ENCODE data around the gene HLTF. TPM values are rescaled to one million over a fixed set of nuclear protein-coding genes. Genes with fewer than 3 reads are reported as not detected.

HLTF gene
- total and polyA plus RNA-seq, 2 of the 13 experiments (the other 11 are each of a cell fraction or from before 2014, with no cell fraction given): 12.0 to 22.9 TPM

DNA sequence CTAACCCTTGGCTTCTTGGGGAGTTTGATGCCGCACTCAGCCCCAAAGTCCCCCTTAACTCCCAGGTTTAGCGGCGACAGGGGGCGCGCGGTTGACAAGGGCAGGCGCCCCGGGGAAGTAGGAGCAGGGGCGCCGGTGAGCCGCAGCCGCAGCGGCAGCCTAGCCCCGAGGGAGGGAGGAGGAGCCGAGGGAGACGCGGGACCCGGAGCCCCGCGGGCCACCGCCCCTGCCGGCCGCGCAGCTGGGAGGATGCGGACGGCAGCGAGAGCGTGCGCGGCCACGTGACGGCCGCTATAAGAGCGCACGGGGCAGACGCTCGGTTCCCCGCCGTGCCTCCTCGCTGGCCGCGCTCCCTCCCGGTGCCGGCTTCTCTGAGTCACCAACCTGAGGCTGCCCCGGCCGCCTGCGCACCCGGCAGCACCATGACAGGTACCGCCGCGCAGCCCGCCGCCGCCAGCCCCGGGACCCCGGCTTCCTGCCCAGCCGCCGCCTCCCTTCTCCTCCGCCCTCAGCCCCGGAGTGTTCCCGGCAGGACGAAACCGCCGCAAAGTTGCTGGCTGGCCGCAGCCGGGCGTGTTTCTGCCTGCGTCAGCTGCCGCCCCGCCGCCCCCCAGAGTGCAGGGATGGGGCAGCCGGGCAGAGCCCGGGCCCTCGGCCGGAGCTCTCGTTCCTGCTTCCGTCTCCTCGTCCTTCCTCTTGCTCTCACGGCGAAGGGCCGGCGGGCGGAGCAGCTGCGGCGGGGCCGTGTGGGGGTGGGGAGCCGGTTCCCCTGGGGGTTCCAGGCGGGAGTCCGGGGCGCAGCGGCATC lies 94.9 kb downstream of the HLTF start, which contains the start of gene GYG1 (continued):
- TF ChIP-seq, protein P1, sequence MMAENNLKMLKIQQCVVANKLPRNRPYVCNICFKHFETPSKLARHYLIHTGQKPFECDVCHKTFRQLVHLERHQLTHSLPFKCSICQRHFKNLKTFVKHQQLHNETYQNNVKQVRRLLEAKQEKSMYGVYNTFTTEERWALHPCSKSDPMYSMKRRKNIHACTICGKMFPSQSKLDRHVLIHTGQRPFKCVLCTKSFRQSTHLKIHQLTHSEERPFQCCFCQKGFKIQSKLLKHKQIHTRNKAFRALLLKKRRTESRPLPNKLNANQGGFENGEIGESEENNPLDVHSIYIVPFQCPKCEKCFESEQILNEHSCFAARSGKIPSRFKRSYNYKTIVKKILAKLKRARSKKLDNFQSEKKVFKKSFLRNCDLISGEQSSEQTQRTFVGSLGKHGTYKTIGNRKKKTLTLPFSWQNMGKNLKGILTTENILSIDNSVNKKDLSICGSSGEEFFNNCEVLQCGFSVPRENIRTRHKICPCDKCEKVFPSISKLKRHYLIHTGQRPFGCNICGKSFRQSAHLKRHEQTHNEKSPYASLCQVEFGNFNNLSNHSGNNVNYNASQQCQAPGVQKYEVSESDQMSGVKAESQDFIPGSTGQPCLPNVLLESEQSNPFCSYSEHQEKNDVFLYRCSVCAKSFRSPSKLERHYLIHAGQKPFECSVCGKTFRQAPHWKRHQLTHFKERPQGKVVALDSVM (CRISPR knock-in tag; IDR thresholded peaks at IDR 0.05): no peak
- TF ChIP-seq ZNF570 (CRISPR knock-in tag; IDR thresholded peaks at IDR 0.05; ENCODE audit: borderline replicate concordance) (no peak), RELA (CRISPR knock-in tag; IDR thresholded peaks at IDR 0.05) (no peak), RBFOX2 (IDR thresholded peaks at IDR 0.05; ENCODE audit: low read depth, low read length) (peak; percentile 91), ZBTB3 (CRISPR knock-in tag; IDR thresholded peaks at IDR 0.05; ENCODE audit: borderline replicate concordance, low read depth) (no peak), KLF15 (CRISPR knock-in tag; IDR thresholded peaks at IDR 0.05; ENCODE audit: borderline replicate concordance) (0 out of 2 replicates have a peak, but pooled peaks have one; percentile 40), ZNF644 (CRISPR knock-in tag; IDR thresholded peaks at IDR 0.05; ENCODE audit: low read depth) (no peak), POGZ (CRISPR knock-in tag; IDR thresholded peaks at IDR 0.05) (peak; percentile 88), ZSCAN30 (CRISPR knock-in tag; IDR thresholded peaks at IDR 0.05) (no peak), SP5 (CRISPR knock-in tag; IDR thresholded peaks at IDR 0.05; ENCODE audit: borderline replicate concordance, low read depth) (no peak; the same call in 1 of the 2 replicates), ZBTB38 (CRISPR knock-in tag; IDR thresholded peaks at IDR 0.05) (peak; percentile 89), ZNF24 (IDR thresholded peaks at IDR 0.05) (no peak), ZC3H4 (CRISPR knock-in tag; IDR thresholded peaks at IDR 0.05; ENCODE audit: borderline replicate concordance) (no peak), ZNF274 (CRISPR knock-in tag; IDR thresholded peaks at IDR 0.05) (peak; percentile 10; the same call in 1 of the 2 replicates), EP300 (IDR thresholded peaks at IDR 0.05; ENCODE audit: low read depth in 2 of 2, low read length in 2 of 2) (no peak), EP300 (CRISPR knock-in tag; IDR thresholded peaks at IDR 0.05; ENCODE audit: borderline replicate concordance) (no peak), CCDC6 (CRISPR knock-in tag; IDR thresholded peaks at IDR 0.05) (peak; percentile 96), ZNF891 (CRISPR knock-in tag; IDR thresholded peaks at IDR 0.05) (peak; percentile 81; the same call in 1 of the 2 replicates), HOXA5 (CRISPR knock-in tag; IDR thresholded peaks at IDR 0.05) (peak; percentile 41; the same call in 1 of the 2 replicates), KMT2B (CRISPR knock-in tag; IDR thresholded peaks at IDR 0.05) (peak; percentile 66), HNRNPLL (IDR thresholded peaks at IDR 0.05; ENCODE audit: low read depth, low read length, poor library complexity, severe bottlenecking) (peak; percentile 90), DMAP1 (CRISPR knock-in tag; IDR thresholded peaks at IDR 0.05) (no peak), KAT7 (CRISPR knock-in tag; IDR thresholded peaks at IDR 0.05; ENCODE audit: borderline replicate concordance) (peak; percentile 66; the same call in 1 of the 2 replicates)
- TF ChIP-seq, protein P2, sequence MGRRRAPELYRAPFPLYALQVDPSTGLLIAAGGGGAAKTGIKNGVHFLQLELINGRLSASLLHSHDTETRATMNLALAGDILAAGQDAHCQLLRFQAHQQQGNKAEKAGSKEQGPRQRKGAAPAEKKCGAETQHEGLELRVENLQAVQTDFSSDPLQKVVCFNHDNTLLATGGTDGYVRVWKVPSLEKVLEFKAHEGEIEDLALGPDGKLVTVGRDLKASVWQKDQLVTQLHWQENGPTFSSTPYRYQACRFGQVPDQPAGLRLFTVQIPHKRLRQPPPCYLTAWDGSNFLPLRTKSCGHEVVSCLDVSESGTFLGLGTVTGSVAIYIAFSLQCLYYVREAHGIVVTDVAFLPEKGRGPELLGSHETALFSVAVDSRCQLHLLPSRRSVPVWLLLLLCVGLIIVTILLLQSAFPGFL (CRISPR knock-in tag; IDR thresholded peaks at IDR 0.05): no peak
- TF ChIP-seq, protein P3, sequence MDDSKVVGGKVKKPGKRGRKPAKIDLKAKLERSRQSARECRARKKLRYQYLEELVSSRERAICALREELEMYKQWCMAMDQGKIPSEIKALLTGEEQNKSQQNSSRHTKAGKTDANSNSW (CRISPR knock-in tag; IDR thresholded peaks at IDR 0.05; ENCODE audit: borderline replicate concordance): no peak
- TF ChIP-seq, protein P4, sequence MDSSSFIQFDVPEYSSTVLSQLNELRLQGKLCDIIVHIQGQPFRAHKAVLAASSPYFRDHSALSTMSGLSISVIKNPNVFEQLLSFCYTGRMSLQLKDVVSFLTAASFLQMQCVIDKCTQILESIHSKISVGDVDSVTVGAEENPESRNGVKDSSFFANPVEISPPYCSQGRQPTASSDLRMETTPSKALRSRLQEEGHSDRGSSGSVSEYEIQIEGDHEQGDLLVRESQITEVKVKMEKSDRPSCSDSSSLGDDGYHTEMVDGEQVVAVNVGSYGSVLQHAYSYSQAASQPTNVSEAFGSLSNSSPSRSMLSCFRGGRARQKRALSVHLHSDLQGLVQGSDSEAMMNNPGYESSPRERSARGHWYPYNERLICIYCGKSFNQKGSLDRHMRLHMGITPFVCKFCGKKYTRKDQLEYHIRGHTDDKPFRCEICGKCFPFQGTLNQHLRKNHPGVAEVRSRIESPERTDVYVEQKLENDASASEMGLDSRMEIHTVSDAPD (CRISPR knock-in tag; IDR thresholded peaks at IDR 0.05): no peak
